Endothelial cell of umbilical vein (primary cell): ENCODE data around the gene ENPP3. TPM values are rescaled to one million over a fixed set of nuclear protein-coding genes. Genes with fewer than 3 reads are reported as not detected.

Experiments
- BruUV-seq: library from RNA; stranded (reverse); fragments of 400-500 nt; replicated peaks from 2 replicates; lab custom pipeline; 2021; lab: Mats Ljungman, UMichigan
- CTCF ChIA-PET: fragments of 300-600, 350-600 bp; sonication (Branson Sonifier 250); formaldehyde crosslinking; loops from one replicate; lab custom pipeline; 2021; ENCODE audit warnings: antibody characterized with exemption, inconsistent platforms; lab: Charles Lee
- POLR2A ChIA-PET: fragments of 300-600, 350-600 bp; sonication (Branson Sonifier 250); formaldehyde crosslinking; loops from one replicate; lab custom pipeline; 2021; ENCODE audit warnings: antibody characterized with exemption, inconsistent platforms; lab: Charles Lee
- DNase-seq: peaks from one replicate; pipeline ENCODE4 v3.0.0-alpha.2; 2011; ENCODE audit warnings: low read depth, low spot score
- FAIRE-seq: peaks from 2 replicates; lab custom pipeline; 2011; peaks lifted over from hg19 to GRCh38; lab: Jason Lieb, UNC
- H2AFZ ChIP-seq: 2 replicates; pipeline ENCODE4 v1.6.0; 2012; ENCODE audit warnings: low read depth, low read length, control low read depth, inconsistent platforms
- H3K27ac ChIP-seq: 2 replicates; pipeline ENCODE4 v1.5.1; 2011; ENCODE audit warnings: low read depth, mild to moderate bottlenecking, control low read depth, low read length, moderate library complexity; ENCODE audit not compliant: insufficient read depth
- H3K27me3 ChIP-seq, 2 experiments: 2 replicates each; pipeline versions ENCODE4 v1.6.0 to v1.6.1; 2011; ENCODE audit warnings: low read length in 2 of 2, mixed read lengths in 1 of 2; ENCODE audit not compliant: control insufficient read depth in 2 of 2, insufficient read depth in 2 of 2
- H3K36me3 ChIP-seq, 2 experiments: 2 replicates in 1 of 2; 3 replicates in 1 of 2; pipeline ENCODE4 v1.5.1; 2011; ENCODE audit warnings: low read length in 2 of 2, mild to moderate bottlenecking in 1 of 2, moderate library complexity in 1 of 2; ENCODE audit not compliant: control insufficient read depth in 2 of 2, insufficient read depth in 2 of 2; ENCODE audit errors: extremely low read depth in 1 of 2
- H3K4me1 ChIP-seq: 3 replicates; pipeline ENCODE4 v1.5.1; 2011; ENCODE audit warnings: mild to moderate bottlenecking, low read length; ENCODE audit not compliant: control insufficient read depth, insufficient read depth; ENCODE audit errors: extremely low read depth
- H3K4me2 ChIP-seq: 2 replicates; pipeline ENCODE4 v1.6.1; 2011; ENCODE audit warnings: low read length, control low read depth, mixed read lengths; ENCODE audit not compliant: insufficient read depth
- H3K4me3 ChIP-seq, 3 experiments: fragments of 200-600 bp in 1 of 3; sonication (generic), shearing (Covaris generic) in 1 of 3; replicated peaks in 1 of 3; 2 replicates each; pipeline ENCODE4 v1.5.1; 2011 to 2016; ENCODE audit warnings: control low read depth in 3 of 3, low read length in 3 of 3, mild to moderate bottlenecking in 2 of 3, inconsistent platforms in 1 of 3, low read depth in 1 of 3, moderate library complexity in 1 of 3; ENCODE audit not compliant: insufficient read depth in 1 of 3
- H3K79me2 ChIP-seq: 2 replicates; pipeline ENCODE4 v1.6.0; 2012; ENCODE audit warnings: low read length, inconsistent platforms; ENCODE audit not compliant: control insufficient read depth, insufficient read depth
- H3K9ac ChIP-seq: replicated peaks from 2 replicates; pipeline ENCODE3; 2011; ENCODE audit warnings: low read length, control low read depth; ENCODE audit not compliant: insufficient read depth; ENCODE audit errors: extremely low read depth
- H3K9me1 ChIP-seq: replicated peaks from 3 replicates; pipeline ENCODE4 v1.6.0; 2011; ENCODE audit warnings: mild to moderate bottlenecking, low read length; ENCODE audit not compliant: control insufficient read depth, insufficient read depth; ENCODE audit errors: extremely low read depth
- H3K9me3 ChIP-seq: replicated peaks from 2 replicates; pipeline ENCODE4 v1.5.1; 2012; ENCODE audit warnings: low read length, inconsistent platforms; ENCODE audit not compliant: control insufficient read depth, insufficient read depth
- H4K20me1 ChIP-seq: replicated peaks from 2 replicates; pipeline ENCODE3; 2011; ENCODE audit warnings: mild to moderate bottlenecking, low read length; ENCODE audit not compliant: control insufficient read depth, insufficient read depth; ENCODE audit errors: extremely low read depth
- CTCF ChIP-seq, 2 donors: IDR thresholded peaks; 1 replicate in 1 of 2; 2 replicates in 1 of 2; pipeline ENCODE4 v1.5.1; 2011; ENCODE audit warnings: low read length in 2 of 2, mild to moderate bottlenecking in 2 of 2, moderate library complexity in 2 of 2, control low read depth in 1 of 2, inconsistent platforms in 1 of 2, low read depth in 1 of 2; ENCODE audit not compliant: insufficient read depth in 1 of 2; ENCODE audit errors: extremely low read depth in 1 of 2
- EZH2 ChIP-seq: IDR thresholded peaks from 2 replicates; pipeline ENCODE4 v1.6.1; 2012; ENCODE audit warnings: borderline replicate concordance, low read depth, mild to moderate bottlenecking, moderate library complexity, low read length, inconsistent platforms; ENCODE audit not compliant: severe bottlenecking
- FOS ChIP-seq: IDR thresholded peaks from 2 replicates; pipeline ENCODE4 v1.6.1; 2011; ENCODE audit warnings: mild to moderate bottlenecking, low read length, moderate library complexity, borderline replicate concordance; ENCODE audit not compliant: insufficient read depth
- GATA2 ChIP-seq: IDR thresholded peaks from 2 replicates; pipeline ENCODE4 v1.7.0; 2011; ENCODE audit warnings: low read depth, mild to moderate bottlenecking, moderate library complexity, mixed read lengths, low read length; ENCODE audit not compliant: insufficient read length, insufficient read depth
- JUN ChIP-seq: IDR thresholded peaks from 2 replicates; pipeline ENCODE4 v1.6.1; 2011; ENCODE audit warnings: borderline replicate concordance, low read depth; ENCODE audit not compliant: insufficient read length, insufficient read depth
- MYC ChIP-seq: IDR thresholded peaks from one replicate; pipeline ENCODE4 v1.6.1; 2011; ENCODE audit warnings: mild to moderate bottlenecking, low read depth, low read length
- POLR2A ChIP-seq: IDR thresholded peaks from 2 replicates; pipeline ENCODE4 v1.6.1; 2012; ENCODE audit warnings: low read depth, mild to moderate bottlenecking, control low read depth, low read length
- POLR2AphosphoS5 ChIP-seq: IDR thresholded peaks from 2 replicates; pipeline ENCODE4 v1.6.1; 2012; ENCODE audit warnings: low read depth, mild to moderate bottlenecking, control low read depth, low read length, moderate library complexity; ENCODE audit not compliant: insufficient read depth
- dilution Hi-C: fragments of 300-500 bp; cut with MboI; formaldehyde crosslinking; loops from one replicate; pipeline ENCODE4 v1.15.0; 2019; ENCODE audit warnings: low sequenced_read_pairs; ENCODE audit not compliant: extremely low pct_ligation_motif_present
- intact Hi-C: fragments of 100-400 bp; cut with micrococcal nuclease; formaldehyde crosslinking; loops from one replicate; pipeline ENCODE4 v1.10.0; 2022
- polyA plus RNA-seq, 4 experiments: library from polyadenylated mRNA; depleted of rRNA in 3 of 4; stranded (reverse) in 3 of 4; unstranded in 1 of 4; fragments of >200 nt; gene quantifications; 2 replicates each; pipeline versions ENCODE4 v1.2.1 to v1.2.3, GENCODE V29; 2011 to 2012; ENCODE audit warnings: missing spikeins in 1 of 4
- total RNA-seq: library from RNA; stranded (reverse); gene quantifications from 2 replicates; pipeline ENCODE4 v1.2.3, GENCODE V29; 2021
- TF ChIP-seq, protein P1 (sequence below): IDR thresholded peaks from 2 replicates; pipeline ENCODE4 v1.6.1; 2011; ENCODE audit not compliant: insufficient read depth, insufficient read length

The ENPP3 gene
- total and polyA plus RNA-seq, 2 donors (not counting 3 experiments of a cell fraction or from before 2014, with no cell fraction given) = not detected

GRCh38 chr6:131642987-131643611, 6.0 kb downstream of the ENPP3 start:
- Histone ChIP-seq H3K27me3 (peaks cover 2 to 7% of the 10 kb centered on the region in 2 experiments), H2AFZ (no peak overlapping the region), H3K9me3 (no peaks in the 10 kb centered on the region), H3K9ac (no peak overlapping the region), H3K36me3 (no peaks in the 10 kb centered on the region), H4K20me1 (no peaks in the 10 kb centered on the region), H3K27ac (no peak overlapping the region), H3K79me2 (no peaks in the 10 kb centered on the region), H3K9me1 (no peaks in the 10 kb centered on the region), H3K4me2 (no peak overlapping the region), H3K4me3 (no peak overlapping the region), H3K4me1 (no peaks in the 10 kb centered on the region)
- FAIRE-seq (no peak), DNase-seq (no peak)
- intact Hi-C loops (no loop called here), dilution Hi-C loops (no loop called here)
- POLR2A ChIA-PET = no interaction called here
- TF ChIP-seq GATA2 = no peak
- no peak for TF ChIP-seq POLR2A
- TF ChIP-seq FOS = no peak
- TF ChIP-seq, protein P1, sequence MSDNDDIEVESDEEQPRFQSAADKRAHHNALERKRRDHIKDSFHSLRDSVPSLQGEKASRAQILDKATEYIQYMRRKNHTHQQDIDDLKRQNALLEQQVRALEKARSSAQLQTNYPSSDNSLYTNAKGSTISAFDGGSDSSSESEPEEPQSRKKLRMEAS = no peak
- no peak for TF ChIP-seq EZH2
- TF ChIP-seq CTCF (IDR thresholded peaks at IDR 0.05; ENCODE audit: extremely low read depth in 1 of 2, insufficient read depth in 1 of 2, low read depth in 1 of 2, low read length in 2 of 2) = no peak
- no peak for TF ChIP-seq JUN
- TF ChIP-seq MYC = no peak
- no peak for TF ChIP-seq POLR2AphosphoS5
- CTCF ChIA-PET = no interaction called here
- BruUV-seq = no TSS peak
